Loucy (cell line): Measurements from ENCODE around the gene ZER1.

Experiments used
- CTCF ChIP-seq: fragments of 200-600 bp; sonication (generic); conservative IDR thresholded peaks from 2 replicates; pipeline ENCODE4 v1.5.1; 2014; ENCODE audit warnings: mild to moderate bottlenecking, antibody characterized with exemption, low read length
- EZH2phosphoT487 ChIP-seq: fragments of 200-600 bp; IDR thresholded peaks from 2 replicates; pipeline ENCODE4 v1.6.1; 2018; ENCODE audit warnings: antibody characterized with exemption, mild to moderate bottlenecking, moderate library complexity, borderline replicate concordance

- TF ChIP-seq CTCF: no peak
- TF ChIP-seq EZH2phosphoT487: no peak
Observed at GRCh38 chr9:128701227-128701854, 70.4 kb downstream of the ZER1 start.
